ENCODE results near the gene DUSP15.

GRCh38 chr20:31853481-31853880 is 16.8 kb downstream of the DUSP15 start:
- TF ChIP-seq RFX1 (IDR thresholded peaks at IDR 0.05) (no peak), ILF3 (IDR thresholded peaks at IDR 0.05; ENCODE audit: borderline replicate concordance) (no peak), SMAD2 (IDR thresholded peaks at IDR 0.05; ENCODE audit: low read depth, low read length) (no peak), MYBL2 (IDR thresholded peaks at IDR 0.05; ENCODE audit: low read depth) (no peak), MYBL2 (CRISPR knock-in tag; IDR thresholded peaks at IDR 0.05; ENCODE audit: borderline replicate concordance) (no peak), IFI16 (CRISPR knock-in tag; IDR thresholded peaks at IDR 0.05) (no peak), NR1H2 (CRISPR knock-in tag; IDR thresholded peaks at IDR 0.05) (no peak), ETV5 (CRISPR knock-in tag; IDR thresholded peaks at IDR 0.05; ENCODE audit: low read depth) (no peak), NFYB (IDR thresholded peaks at IDR 0.05; ENCODE audit: extremely low read depth, insufficient read length) (no peak), NBN (IDR thresholded peaks at IDR 0.05; ENCODE audit: low read depth) (no peak), ZSCAN29 (IDR thresholded peaks at IDR 0.05) (no peak), CTCF (IDR thresholded peaks at IDR 0.05 in 2 of 3, conservative IDR thresholded peaks at IDR 0.05 in 1 of 3; ENCODE audit: insufficient read depth in 2 of 3, low read depth in 1 of 3, low read length in 3 of 3) (no peak), ZBTB34 (CRISPR knock-in tag; IDR thresholded peaks at IDR 0.05) (no peak)
- TF ChIP-seq, protein P1, sequence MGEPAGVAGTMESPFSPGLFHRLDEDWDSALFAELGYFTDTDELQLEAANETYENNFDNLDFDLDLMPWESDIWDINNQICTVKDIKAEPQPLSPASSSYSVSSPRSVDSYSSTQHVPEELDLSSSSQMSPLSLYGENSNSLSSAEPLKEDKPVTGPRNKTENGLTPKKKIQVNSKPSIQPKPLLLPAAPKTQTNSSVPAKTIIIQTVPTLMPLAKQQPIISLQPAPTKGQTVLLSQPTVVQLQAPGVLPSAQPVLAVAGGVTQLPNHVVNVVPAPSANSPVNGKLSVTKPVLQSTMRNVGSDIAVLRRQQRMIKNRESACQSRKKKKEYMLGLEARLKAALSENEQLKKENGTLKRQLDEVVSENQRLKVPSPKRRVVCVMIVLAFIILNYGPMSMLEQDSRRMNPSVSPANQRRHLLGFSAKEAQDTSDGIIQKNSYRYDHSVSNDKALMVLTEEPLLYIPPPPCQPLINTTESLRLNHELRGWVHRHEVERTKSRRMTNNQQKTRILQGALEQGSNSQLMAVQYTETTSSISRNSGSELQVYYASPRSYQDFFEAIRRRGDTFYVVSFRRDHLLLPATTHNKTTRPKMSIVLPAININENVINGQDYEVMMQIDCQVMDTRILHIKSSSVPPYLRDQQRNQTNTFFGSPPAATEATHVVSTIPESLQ (CRISPR knock-in tag; IDR thresholded peaks at IDR 0.05), result no peak
